ENCODE data around the gene TMEM273. TPM values are rescaled to one million over a fixed set of nuclear protein-coding genes. Genes with fewer than 3 reads are reported as not detected.

TMEM273 gene
- total RNA-seq, 1 donor from 2014 or later = 63.1 TPM

DNA sequence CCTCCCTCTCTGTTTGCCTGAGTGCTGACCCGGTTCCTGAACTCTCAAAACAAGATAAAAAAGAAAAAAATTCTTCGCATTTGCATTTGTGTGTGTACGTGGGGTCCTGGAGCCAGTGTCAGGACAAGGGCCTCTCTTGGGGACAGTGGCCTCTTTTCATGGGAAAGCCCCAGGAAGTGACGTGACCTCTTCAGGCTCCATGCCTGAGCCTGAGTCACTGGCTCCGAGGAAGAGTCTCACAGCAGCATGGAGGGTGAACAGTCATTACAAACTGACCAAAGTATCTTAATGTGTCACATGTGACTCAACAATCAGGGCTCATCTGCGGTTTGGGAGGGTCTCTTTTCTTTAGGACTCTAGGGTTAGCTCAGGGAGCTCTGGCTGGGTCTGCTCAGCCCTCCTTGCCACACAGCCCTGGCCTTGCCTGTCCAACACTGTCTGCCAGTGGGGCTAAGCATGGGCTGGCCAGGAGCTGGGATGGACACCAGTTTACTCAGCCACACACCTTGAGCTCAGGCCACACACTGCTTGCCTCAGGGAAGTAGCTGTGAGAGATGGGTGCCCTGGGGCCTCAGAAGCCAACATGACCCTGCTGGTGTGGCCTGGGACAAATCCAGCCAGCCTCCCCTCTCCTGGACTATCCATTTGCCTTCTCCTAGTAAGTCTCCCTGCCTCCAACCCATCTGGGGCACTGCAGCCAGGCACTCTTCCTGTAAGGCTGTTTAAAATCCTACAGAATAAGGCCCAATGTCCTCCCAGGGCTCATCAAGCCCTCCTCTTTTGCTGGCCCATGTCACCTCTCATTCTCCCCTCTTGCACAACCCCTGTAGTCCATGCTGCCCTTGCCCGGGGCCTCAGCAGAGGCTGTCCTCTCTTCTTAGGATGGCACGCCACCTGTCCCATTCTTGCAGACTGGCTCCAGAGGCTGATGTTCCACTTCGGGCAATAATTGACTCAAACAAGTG is 10.5 kb downstream of the TMEM273 start:
- peak; percentile 76 for ATAC-seq
- no peaks in the 10 kb centered on the region for H3K27me3 ChIP-seq
- H3K27ac ChIP-seq = peak overlapping the region; percentile 13
- peaks cover 23% of the 10 kb centered on the region for H3K4me1 ChIP-seq
- no peaks in the 10 kb centered on the region for H3K9me3 ChIP-seq
- DNase-seq = no peak
- no peak overlapping the region for H3K4me3 ChIP-seq
- TF ChIP-seq, protein P1, sequence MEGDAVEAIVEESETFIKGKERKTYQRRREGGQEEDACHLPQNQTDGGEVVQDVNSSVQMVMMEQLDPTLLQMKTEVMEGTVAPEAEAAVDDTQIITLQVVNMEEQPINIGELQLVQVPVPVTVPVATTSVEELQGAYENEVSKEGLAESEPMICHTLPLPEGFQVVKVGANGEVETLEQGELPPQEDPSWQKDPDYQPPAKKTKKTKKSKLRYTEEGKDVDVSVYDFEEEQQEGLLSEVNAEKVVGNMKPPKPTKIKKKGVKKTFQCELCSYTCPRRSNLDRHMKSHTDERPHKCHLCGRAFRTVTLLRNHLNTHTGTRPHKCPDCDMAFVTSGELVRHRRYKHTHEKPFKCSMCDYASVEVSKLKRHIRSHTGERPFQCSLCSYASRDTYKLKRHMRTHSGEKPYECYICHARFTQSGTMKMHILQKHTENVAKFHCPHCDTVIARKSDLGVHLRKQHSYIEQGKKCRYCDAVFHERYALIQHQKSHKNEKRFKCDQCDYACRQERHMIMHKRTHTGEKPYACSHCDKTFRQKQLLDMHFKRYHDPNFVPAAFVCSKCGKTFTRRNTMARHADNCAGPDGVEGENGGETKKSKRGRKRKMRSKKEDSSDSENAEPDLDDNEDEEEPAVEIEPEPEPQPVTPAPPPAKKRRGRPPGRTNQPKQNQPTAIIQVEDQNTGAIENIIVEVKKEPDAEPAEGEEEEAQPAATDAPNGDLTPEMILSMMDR (IDR thresholded peaks at IDR 0.05) = no peak
- intact Hi-C loops (cut with DNase I) = no loop called here
- no peaks in the 10 kb centered on the region for H3K36me3 ChIP-seq

DNA sequence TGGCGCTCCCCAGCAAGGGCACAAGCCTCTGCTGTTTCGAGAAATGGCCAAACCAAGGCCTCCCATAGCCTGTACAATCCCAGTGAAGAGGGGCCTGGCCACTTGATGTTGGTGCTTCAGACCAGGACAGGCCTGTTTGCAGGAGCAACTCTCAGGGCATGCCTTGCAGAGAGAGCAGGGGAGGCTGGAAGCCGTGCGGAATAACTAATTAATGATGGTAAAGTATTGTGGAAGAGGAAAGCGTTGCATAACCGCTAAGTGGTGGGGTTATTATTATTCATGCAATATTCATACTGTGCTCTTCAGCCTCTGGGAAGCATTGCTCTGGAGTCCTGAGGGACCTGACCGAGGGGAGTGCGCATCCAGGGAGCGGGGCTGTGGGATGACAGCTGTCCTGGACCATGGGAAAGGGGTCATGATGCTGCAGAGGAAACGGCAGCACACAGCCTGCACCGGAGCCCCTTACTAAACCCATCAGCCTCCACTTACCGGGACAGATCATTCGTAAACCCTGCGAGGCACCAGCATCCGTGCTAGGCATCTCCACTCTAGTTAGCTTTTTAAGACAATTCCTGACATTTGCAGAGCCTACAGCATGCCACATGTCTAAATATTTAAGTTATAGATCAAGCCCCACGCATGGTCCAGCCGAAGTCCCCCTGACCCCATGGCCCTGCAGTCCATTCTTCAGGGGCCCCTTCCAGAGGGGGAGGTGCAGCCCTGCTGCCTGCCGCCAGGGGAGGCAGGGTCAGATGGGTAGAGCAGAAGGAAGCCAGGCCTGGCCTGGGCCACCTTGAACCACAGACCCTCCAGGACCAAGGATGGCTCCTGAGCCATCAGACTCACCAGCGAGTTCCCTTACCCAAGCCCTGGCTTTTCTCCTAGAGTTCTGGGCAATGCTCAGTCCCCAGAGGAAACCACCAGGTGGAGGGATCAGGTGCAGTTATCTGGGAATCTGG is 11.6 kb downstream of the TMEM273 start:
- intact Hi-C loops (cut with DNase I) = no loop called here
- no peaks in the 10 kb centered on the region for H3K36me3 ChIP-seq
- H3K27ac ChIP-seq = peak overlapping the region; percentile 13
- H3K4me3 ChIP-seq = no peak overlapping the region
- H3K9me3 ChIP-seq = no peaks in the 10 kb centered on the region
- DNase-seq (no peak), ATAC-seq (no peak)
- TF ChIP-seq, protein P1 (IDR thresholded peaks at IDR 0.05) = no peak
- no peaks in the 10 kb centered on the region for H3K27me3 ChIP-seq
- peaks cover 20% of the 10 kb centered on the region for H3K4me1 ChIP-seq

DNA sequence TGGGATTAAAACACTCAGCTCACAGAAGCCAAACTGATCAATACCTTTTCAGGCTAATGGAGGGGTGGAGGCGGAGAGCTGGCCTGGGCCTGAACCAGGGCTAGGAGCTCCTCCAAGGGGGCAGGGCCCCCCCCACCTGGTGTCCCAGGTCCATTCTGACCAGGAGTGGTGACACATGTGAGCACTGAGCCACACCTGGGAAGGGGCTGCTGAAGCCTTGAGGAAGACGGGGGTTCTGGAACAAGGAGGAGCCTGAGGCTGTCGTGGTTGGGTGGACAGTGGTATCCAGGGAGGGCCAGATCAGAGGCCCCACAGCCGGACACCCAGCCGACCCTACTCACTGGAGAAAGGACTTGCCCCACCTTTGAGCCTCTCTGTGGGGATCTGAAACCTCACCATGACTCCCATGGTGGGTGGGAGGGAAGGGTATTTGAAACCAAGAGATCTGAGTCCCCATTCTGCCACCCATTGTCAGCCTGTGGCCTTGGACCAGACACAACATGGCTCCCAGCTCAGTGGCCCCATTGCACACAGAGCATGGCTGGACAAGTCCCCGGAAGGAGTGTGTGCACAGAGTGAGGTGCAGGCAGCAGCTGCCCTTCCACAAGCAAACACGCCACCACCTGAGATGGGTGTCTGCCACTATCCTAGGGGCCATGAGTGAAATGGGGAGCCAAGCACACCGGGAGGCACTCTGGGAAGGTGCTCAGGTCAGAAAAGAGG is 12.4 kb downstream of the TMEM273 start:
- Histone ChIP-seq H3K9me3 (no peaks in the 10 kb centered on the region), H3K27ac (no peak overlapping the region), H3K36me3 (no peaks in the 10 kb centered on the region), H3K27me3 (no peaks in the 10 kb centered on the region), H3K4me1 (peaks cover 20% of the 10 kb centered on the region), H3K4me3 (no peak overlapping the region)
- TF ChIP-seq, protein P1 (IDR thresholded peaks at IDR 0.05) = no peak
- ATAC-seq (no peak), DNase-seq (no peak)
- intact Hi-C loops (cut with DNase I) = no loop called here

DNA sequence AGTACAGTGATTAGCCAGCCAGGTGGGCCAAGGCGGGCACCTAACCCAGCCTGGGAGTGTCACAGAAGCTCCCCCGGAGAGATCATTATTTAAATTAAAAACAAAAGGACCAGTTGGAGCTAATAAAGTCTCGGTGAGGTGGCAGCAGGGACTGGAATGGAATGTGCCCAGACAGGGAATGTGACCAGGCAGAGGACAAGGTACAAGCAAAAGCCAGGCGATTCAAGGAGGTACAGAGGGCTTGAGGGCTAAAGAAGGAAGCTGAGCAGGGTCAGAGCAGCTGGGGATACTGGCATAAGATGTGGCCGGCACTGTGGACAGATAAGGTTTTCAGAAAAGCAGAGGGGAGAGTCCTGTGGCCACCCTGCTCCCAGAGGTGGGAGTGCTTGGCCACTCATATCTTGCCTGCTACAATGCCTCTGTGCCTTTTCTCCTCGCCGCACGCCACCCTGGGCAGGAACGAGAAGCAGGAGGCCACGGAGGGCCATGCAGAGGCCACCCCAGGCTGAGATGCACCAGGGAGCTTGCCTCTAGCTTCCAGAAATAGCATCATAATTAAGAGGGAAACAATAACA is 13.2 kb downstream of the TMEM273 start:
- DNase-seq (no peak), ATAC-seq (no peak)
- Histone ChIP-seq H3K27me3 (no peaks in the 10 kb centered on the region), H3K27ac (no peak overlapping the region), H3K4me1 (peaks cover 20% of the 10 kb centered on the region), H3K4me3 (no peak overlapping the region), H3K36me3 (no peaks in the 10 kb centered on the region), H3K9me3 (no peaks in the 10 kb centered on the region)
- intact Hi-C loops (cut with DNase I) = no loop called here
- TF ChIP-seq, protein P1 (IDR thresholded peaks at IDR 0.05) = no peak
